ENCODE measurements around the gene PUDP.
"Not testable (repeated sequence)": the region's sequence is repeated elsewhere in the genome, so short reads cannot be mapped to it uniquely, and the experiment has no call there.

PUDP gene

DNA sequence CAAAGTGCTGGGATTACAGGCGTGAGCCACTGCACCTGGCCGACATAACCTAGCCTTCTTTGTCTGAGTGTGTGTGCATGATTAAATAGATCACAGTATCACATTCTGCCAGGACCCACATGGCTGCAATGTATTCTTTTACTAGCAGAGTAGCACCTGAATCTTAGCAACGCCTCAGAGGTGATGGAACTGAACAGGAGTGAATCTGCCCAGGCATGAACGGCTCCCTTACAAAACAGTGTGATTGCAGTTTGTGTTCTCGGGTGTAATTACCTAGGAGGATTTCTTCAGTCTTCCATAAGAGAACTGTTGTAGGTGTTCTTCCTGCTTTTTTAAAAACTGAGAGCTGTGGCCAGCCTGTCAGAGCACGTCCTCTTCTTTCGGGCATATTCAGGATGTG, 123.1 kb downstream of the PUDP start:
- H3K36me3 Mint-ChIP-seq (ENCODE audit: low read depth) = no peaks in the 10 kb centered on the region
- H3K4me3 Mint-ChIP-seq = no peak overlapping the region
- no peak overlapping the region for H3K27ac Mint-ChIP-seq
- no peaks in the 10 kb centered on the region for H3K9me3 Mint-ChIP-seq
- no peaks in the 10 kb centered on the region for H3K27me3 Mint-ChIP-seq (ENCODE audit: low read depth)
- H3K4me1 Mint-ChIP-seq (ENCODE audit: low read depth) = no peaks in the 10 kb centered on the region

DNA sequence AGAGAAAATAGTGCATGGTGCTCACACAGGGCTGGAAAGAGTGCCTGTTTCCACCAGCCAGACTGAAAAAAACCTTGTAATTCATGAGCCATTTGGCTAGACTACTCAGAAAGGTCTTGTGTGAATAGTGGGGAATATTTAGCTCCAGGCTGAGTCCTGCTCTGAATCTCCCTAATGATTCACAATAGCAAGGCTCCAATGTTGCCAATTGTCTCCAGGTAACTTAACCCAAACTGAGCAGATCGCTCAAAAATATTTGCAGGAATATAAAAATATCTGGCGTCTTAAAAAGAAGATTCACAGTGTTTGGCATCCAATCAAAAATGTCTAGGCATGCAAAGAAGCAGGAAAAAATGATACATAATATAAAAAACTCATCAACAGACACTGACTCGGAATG, 125.0 kb downstream of the PUDP start:
- not testable (repeated sequence) for H3K4me3 Mint-ChIP-seq; H3K27me3 Mint-ChIP-seq (ENCODE audit: low read depth); H3K4me1 Mint-ChIP-seq (ENCODE audit: low read depth); H3K36me3 Mint-ChIP-seq (ENCODE audit: low read depth); H3K9me3 Mint-ChIP-seq; H3K27ac Mint-ChIP-seq

DNA sequence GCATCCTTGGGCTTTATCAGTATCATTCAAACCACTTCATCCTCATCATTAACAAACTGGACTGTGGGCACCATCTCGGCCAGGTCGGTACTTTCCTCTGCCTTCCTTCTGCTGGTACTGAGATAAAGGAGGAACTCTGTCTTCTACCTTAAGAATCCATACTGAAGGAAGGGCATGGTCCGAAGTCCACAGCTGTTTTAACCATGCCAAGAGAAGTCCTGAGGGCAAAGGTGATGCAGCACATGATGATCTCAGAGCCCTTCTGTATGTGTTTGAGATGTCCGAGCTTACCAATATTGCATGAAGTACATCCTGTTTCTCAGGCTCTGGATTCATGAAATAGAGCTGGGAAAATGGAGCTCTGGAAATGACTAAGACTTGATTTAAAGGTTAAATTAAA, 126.0 kb downstream of the PUDP start:
- no peaks in the 10 kb centered on the region for H3K27me3 Mint-ChIP-seq (ENCODE audit: low read depth)
- no peaks in the 10 kb centered on the region for H3K36me3 Mint-ChIP-seq (ENCODE audit: low read depth)
- H3K27ac Mint-ChIP-seq = no peak overlapping the region
- H3K9me3 Mint-ChIP-seq = no peaks in the 10 kb centered on the region
- no peak overlapping the region for H3K4me3 Mint-ChIP-seq
- no peaks in the 10 kb centered on the region for H3K4me1 Mint-ChIP-seq (ENCODE audit: low read depth)

DNA sequence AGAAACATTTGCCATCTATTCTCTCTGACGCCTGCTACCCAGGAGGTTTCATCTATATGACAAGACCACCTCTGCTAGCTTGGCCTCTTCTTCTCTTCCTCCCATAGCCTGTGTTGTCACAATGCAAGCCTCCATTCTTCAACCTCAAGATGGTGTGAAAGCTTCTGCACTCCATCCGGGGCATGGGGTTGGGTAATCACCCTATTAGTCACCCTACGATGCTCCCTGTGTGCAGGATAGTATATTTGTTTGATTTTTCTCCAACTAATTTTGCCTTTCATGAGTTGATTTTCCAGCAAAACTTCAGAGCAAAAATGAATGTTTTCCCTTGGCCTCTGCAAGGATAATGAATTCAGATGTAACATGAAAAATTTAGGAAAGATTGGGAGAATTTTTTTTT, 128.4 kb downstream of the PUDP start:
- no peak overlapping the region for H3K4me3 Mint-ChIP-seq
- H3K27me3 Mint-ChIP-seq (ENCODE audit: low read depth) = no peaks in the 10 kb centered on the region
- no peaks in the 10 kb centered on the region for H3K4me1 Mint-ChIP-seq (ENCODE audit: low read depth)
- H3K9me3 Mint-ChIP-seq = no peaks in the 10 kb centered on the region
- H3K27ac Mint-ChIP-seq = no peak overlapping the region
- H3K36me3 Mint-ChIP-seq (ENCODE audit: low read depth) = no peaks in the 10 kb centered on the region

DNA sequence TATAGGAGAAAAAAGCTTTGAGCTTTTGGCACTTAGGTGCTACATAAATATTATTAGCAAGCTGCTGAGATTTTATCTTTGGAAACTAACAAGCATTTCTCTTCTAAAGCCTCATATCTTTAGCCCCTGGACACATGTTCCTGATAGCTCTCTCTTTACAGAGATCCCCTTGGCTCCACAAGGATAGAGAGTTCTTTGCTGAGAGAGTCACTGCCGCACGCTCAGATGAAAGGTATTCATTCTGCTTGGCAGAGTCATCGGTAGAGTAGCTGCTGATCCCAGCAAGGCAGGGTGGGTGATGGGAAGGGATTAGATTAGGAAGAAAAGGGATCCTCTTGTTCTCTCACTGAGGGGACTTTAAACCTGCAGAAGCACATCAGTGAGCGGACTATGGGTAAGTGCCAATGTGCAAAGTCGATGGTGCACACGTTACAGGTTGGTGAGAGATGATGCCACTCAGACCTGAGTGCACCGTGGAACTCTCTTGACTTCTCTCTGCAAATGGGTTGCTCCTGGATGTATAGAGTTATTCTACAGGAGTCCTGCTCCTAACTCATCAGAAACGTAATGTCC, 135.6 kb downstream of the PUDP start:
- H3K9me3 Mint-ChIP-seq, H3K4me3 Mint-ChIP-seq: not testable (repeated sequence)

DNA sequence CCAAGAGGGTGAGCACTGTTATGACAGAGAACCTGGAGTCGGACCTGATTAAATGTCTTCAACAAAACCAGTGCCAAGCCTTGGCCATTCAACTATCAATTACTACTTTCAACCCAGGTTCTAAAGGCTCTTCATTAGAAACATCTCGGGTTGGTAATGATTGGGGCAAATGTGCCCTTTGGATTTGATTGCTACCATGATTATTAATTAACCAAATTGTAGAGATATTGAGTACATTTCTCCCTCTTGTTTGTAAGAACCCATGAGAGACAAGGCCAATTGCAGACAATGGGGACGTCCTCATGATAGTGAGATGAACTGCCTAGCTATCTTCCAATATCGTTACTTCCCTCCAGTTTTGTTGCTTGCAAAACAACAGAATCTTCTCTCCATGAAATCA, 137.1 kb downstream of the PUDP start:
- not testable (repeated sequence) for H3K27ac Mint-ChIP-seq, H3K9me3 Mint-ChIP-seq

More for the DNA sequence above, 135.6 kb downstream of the PUDP start:
- not testable (repeated sequence) for H3K27ac Mint-ChIP-seq; H3K27me3 Mint-ChIP-seq (ENCODE audit: low read depth); H3K4me1 Mint-ChIP-seq (ENCODE audit: low read depth); H3K36me3 Mint-ChIP-seq (ENCODE audit: low read depth)

DNA sequence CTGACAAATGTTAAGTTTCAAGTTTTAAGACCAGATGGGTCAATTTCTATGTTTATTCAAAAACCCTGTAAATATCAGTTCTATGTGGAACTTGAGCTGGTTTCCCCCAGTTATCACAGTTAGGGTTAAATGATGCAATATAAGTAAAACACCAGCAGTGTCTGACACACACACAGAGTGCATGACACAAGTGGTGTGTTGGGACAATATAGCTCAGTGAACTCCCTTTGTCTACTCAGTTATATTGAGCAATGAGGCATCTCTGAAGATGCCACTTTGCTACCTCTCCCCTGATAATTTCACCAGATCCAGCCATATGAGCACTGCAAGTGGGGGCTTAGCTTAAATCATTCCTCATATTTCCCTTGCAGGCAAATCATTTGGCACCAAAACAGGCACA, 140.6 kb downstream of the PUDP start:
- not testable (repeated sequence) for H3K27me3 Mint-ChIP-seq (ENCODE audit: low read depth); H3K4me1 Mint-ChIP-seq (ENCODE audit: low read depth); H3K27ac Mint-ChIP-seq; H3K9me3 Mint-ChIP-seq; H3K36me3 Mint-ChIP-seq (ENCODE audit: low read depth); H3K4me3 Mint-ChIP-seq

More for the DNA sequence above, 137.1 kb downstream of the PUDP start:
- not testable (repeated sequence) for H3K36me3 Mint-ChIP-seq (ENCODE audit: low read depth); H3K4me1 Mint-ChIP-seq (ENCODE audit: low read depth); H3K4me3 Mint-ChIP-seq; H3K27me3 Mint-ChIP-seq (ENCODE audit: low read depth)
